HepG2 (cell line): ENCODE results near the gene TTLL11. TPM values are rescaled to one million over a fixed set of nuclear protein-coding genes. Genes with fewer than 3 reads are reported as not detected.

Experiments
- ATAC-seq: fragments of 200-7000 bp; cut with Tn5 transposase; 3 replicates; pipeline ENCODE4 v1.9.1; 2020; ENCODE audit warnings: mild to moderate bottlenecking, moderate library complexity
- BruUV-seq: library from RNA; stranded (reverse); fragments of 400-500 nt; replicated peaks from 2 replicates; lab custom pipeline; 2021; lab: Mats Ljungman, UMichigan
- CTCF ChIA-PET: fragments of 300-600 bp; formaldehyde crosslinking; extraction: SDS; loops from one replicate; lab custom pipeline; 2021; ENCODE audit warnings: low total read pairs, inconsistent platforms, low intra/inter-chr PET ratio; lab: Yijun Ruan, JAX
- POLR2A ChIA-PET: fragments of 350-600 bp; sonication (Branson Sonifier 250); formaldehyde crosslinking; loops from one replicate; lab custom pipeline; 2020; ENCODE audit warnings: antibody characterized with exemption, inconsistent platforms; lab: Yijun Ruan, JAX
- DNase-seq: peaks from one replicate; pipeline ENCODE4 v3.0.0-alpha.2; 2015; ENCODE audit warnings: low spot score
- FAIRE-seq: peaks from 3 replicates; lab custom pipeline; 2011; peaks lifted over from hg19 to GRCh38; lab: Jason Lieb, UNC
- H2AFZ ChIP-seq: one replicate; pipeline ENCODE4 v1.6.1; 2011; ENCODE audit warnings: low read length, inconsistent platforms
- H3K27ac ChIP-seq: fragments of 300-600 bp; 3 replicates; pipeline ENCODE4 v1.8.0; 2011; ENCODE audit warnings: mixed run types, mild to moderate bottlenecking, mixed read lengths, low read length, inconsistent platforms; ENCODE audit not compliant: insufficient read depth; ENCODE audit errors: extremely low read length
- H3K27me3 ChIP-seq, 2 experiments: fragments of 200-600 bp in 1 of 2; 2 replicates in 1 of 2; 3 replicates in 1 of 2; pipeline versions ENCODE4 v1.6.0 to v1.8.0; 2011; ENCODE audit warnings: low read length in 2 of 2, mild to moderate bottlenecking in 2 of 2, moderate library complexity in 2 of 2, inconsistent platforms in 1 of 2; ENCODE audit not compliant: insufficient read depth in 2 of 2, control insufficient read depth in 1 of 2
- H3K36me3 ChIP-seq, 2 experiments: fragments of 200-600 bp in 1 of 2; replicated peaks in 1 of 2; 2 replicates in 1 of 2; 3 replicates in 1 of 2; pipeline versions ENCODE4 v1.5.1 to v1.8.0; 2011; ENCODE audit warnings: low read length in 2 of 2, inconsistent platforms in 1 of 2; ENCODE audit not compliant: insufficient read depth in 2 of 2, control insufficient read depth in 1 of 2
- H3K4me1 ChIP-seq: 2 replicates; pipeline ENCODE4 v1.5.1; 2012; ENCODE audit warnings: low read length, inconsistent platforms; ENCODE audit not compliant: insufficient read depth
- H3K4me2 ChIP-seq: 2 replicates; pipeline ENCODE4 v1.6.0; 2011; ENCODE audit warnings: low read depth, low read length, inconsistent platforms
- H3K4me3 ChIP-seq, 3 experiments: fragments of 200-600 bp in 1 of 3; sonication (generic), shearing (Covaris generic) in 1 of 3; replicated peaks in 1 of 3; 2 replicates each; pipeline ENCODE4 v1.5.1; 2011 to 2016; ENCODE audit warnings: low read length in 3 of 3, inconsistent platforms in 2 of 3, low read depth in 2 of 3, mild to moderate bottlenecking in 2 of 3, control low read depth in 1 of 3, mixed read lengths in 1 of 3; ENCODE audit not compliant: insufficient read depth in 1 of 3
- H3K79me2 ChIP-seq: one replicate; pipeline ENCODE4 v1.6.1; 2011; ENCODE audit warnings: low read length, inconsistent platforms; ENCODE audit not compliant: insufficient read depth
- H3K9ac ChIP-seq: 2 replicates; pipeline ENCODE4 v1.6.0; 2011; ENCODE audit warnings: mild to moderate bottlenecking, low read depth, low read length, inconsistent platforms; ENCODE audit not compliant: insufficient read depth
- H3K9me3 ChIP-seq: 2 replicates; pipeline ENCODE4 v1.5.1; 2012; ENCODE audit warnings: mild to moderate bottlenecking, low read length
- H4K20me1 ChIP-seq: 2 replicates; pipeline ENCODE4 v1.6.0; 2011; ENCODE audit warnings: inconsistent platforms, mild to moderate bottlenecking, low read length, moderate library complexity; ENCODE audit not compliant: insufficient read depth
- CEBPB ChIP-seq: IDR thresholded peaks from 2 replicates; pipeline ENCODE4 v1.6.1; 2011; ENCODE audit warnings: low read depth, low read length, improper control_type of control experiment, borderline replicate concordance
- CHD4 ChIP-seq: fragments of 200-600 bp; sonication (generic); IDR thresholded peaks from 2 replicates; pipeline ENCODE4 v1.7.0; 2017; ENCODE audit warnings: mild to moderate bottlenecking, low read length, borderline replicate concordance
- HNF1A ChIP-seq, 2 experiments: sonication (generic) in 1 of 2; formaldehyde crosslinking in 1 of 2; IDR thresholded peaks; 2 replicates each; pipeline versions ENCODE4 v1.4.0 to v1.6.1; 2016 to 2020; ENCODE audit warnings: borderline replicate concordance in 1 of 2, low read depth in 1 of 2, mild to moderate bottlenecking in 1 of 2, missing genetic modification reagents in 1 of 2
- MBNL3 ChIP-seq: fragments of 250-450 bp; sonication (Bioruptor Pico); conservative IDR thresholded peaks from 2 replicates; pipeline ENCODE4 v1.8.0; 2022; ENCODE audit warnings: mild to moderate bottlenecking, inconsistent platforms
- PPARG ChIP-seq: conservative IDR thresholded peaks from 2 replicates; pipeline ENCODE4 v1.6.1; 2016; ENCODE audit warnings: missing biosample characterization, missing genetic modification reagents
- PRDM4 ChIP-seq: sonication (generic); formaldehyde crosslinking; IDR thresholded peaks from 2 replicates; pipeline ENCODE4 v1.9.0; 2021; ENCODE audit warnings: missing genetic modification reagents, borderline replicate concordance
- RCOR2 ChIP-seq: IDR thresholded peaks from 2 replicates; pipeline ENCODE4 v1.6.1; 2016; ENCODE audit warnings: missing biosample characterization, missing genetic modification reagents
- TGIF2 ChIP-seq: IDR thresholded peaks from 2 replicates; pipeline ENCODE4 v1.6.1; 2016; ENCODE audit warnings: control low read depth, missing compliant biosample characterization
- TOE1 ChIP-seq: sonication (generic); formaldehyde crosslinking; IDR thresholded peaks from 2 replicates; pipeline ENCODE4 v1.4.0; 2020; ENCODE audit warnings: mild to moderate bottlenecking, missing genetic modification reagents
- ZBTB38 ChIP-seq: sonication (generic); formaldehyde crosslinking; IDR thresholded peaks from 2 replicates; pipeline ENCODE4 v1.5.1; 2020; ENCODE audit warnings: mild to moderate bottlenecking, missing genetic modification reagents
- ZNF639 ChIP-seq: conservative IDR thresholded peaks from 2 replicates; pipeline ENCODE4 v1.6.1; 2018; ENCODE audit warnings: missing genetic modification reagents
- ZNF839 ChIP-seq: sonication (generic); formaldehyde crosslinking; IDR thresholded peaks from 2 replicates; pipeline ENCODE4 v1.4.0; 2020; ENCODE audit warnings: missing genetic modification reagents, mild to moderate bottlenecking, borderline replicate concordance
- WGBS: methylation state at CpG from one replicate; pipeline ENCODE4 v1.1.6; 2017; ENCODE audit warnings: low lambda C conversion rate; 5-methylcytosine and 5-hydroxymethylcytosine counted together
- in situ Hi-C: cut with HindIII; loops from 2 replicates; pipeline ENCODE4 v1.10.0; 2017; ENCODE audit warnings: low pct_unique_long_range_greater_than_20kb; ENCODE audit not compliant: extremely low pct_ligation_motif_present
- intact Hi-C: fragments of 100-400 bp; cut with micrococcal nuclease; formaldehyde crosslinking; loops from one replicate; pipeline ENCODE4 v1.10.0; 2022; ENCODE audit not compliant: unreplicated experiment
- polyA plus RNA-seq, 8 experiments: library from polyadenylated mRNA; depleted of rRNA in 3 of 8; stranded (reverse) in 7 of 8; unstranded in 1 of 8; fragments of >200 nt; fragmentation: Illumina TruSeq in 4 of 8; extraction: Trizol in 4 of 8; gene quantifications; 2 replicates each; pipeline versions ENCODE4 v1.2.1 to v1.2.3, GENCODE V29; 2011 to 2016; ENCODE audit warnings: low read depth in 4 of 8, missing spikeins in 1 of 8, mixed read lengths in 1 of 8; ENCODE audit not compliant: insufficient read depth in 1 of 8
- total RNA-seq, 5 experiments: library from RNA; depleted of rRNA; stranded (reverse); fragments of >200 nt; fragmentation: Illumina TruSeq; extraction: Trizol; gene quantifications; 2 replicates each; pipeline ENCODE4 v1.2.3, GENCODE V29; 2016; ENCODE audit warnings: low read depth in 1 of 5

Gene TTLL11
- total and polyA plus RNA-seq, 2 of the 13 experiments (the other 11 are each of a cell fraction or from before 2014, with no cell fraction given), result 4.5 to 5.2 TPM

- Histone ChIP-seq H3K79me2 (no peaks in the 10 kb centered on the region), H2AFZ (no peak overlapping the region), H3K27me3 (no peaks in the 10 kb centered on the region; a peak in 1 of 5 replicates), H3K27ac (no peak overlapping the region), H4K20me1 (no peaks in the 10 kb centered on the region), H3K9me3 (no peaks in the 10 kb centered on the region), H3K9ac (no peak overlapping the region), H3K36me3 (no peaks in the 10 kb centered on the region), H3K4me3 (no peak overlapping the region), H3K4me1 (no peaks in the 10 kb centered on the region), H3K4me2 (no peak overlapping the region)
- 45% methylated on average over 8 of the region's 8 CpGs for WGBS
- in situ Hi-C loops (no loop called here), intact Hi-C loops (no loop called here)
- ChIA-PET POLR2A (no interaction called here), CTCF (no interaction called here)
- FAIRE-seq (no peak), DNase-seq (no peak), ATAC-seq (no peak)
- BruUV-seq, result no TSS peak
- TF ChIP-seq RCOR2 (CRISPR knock-in tag), result no peak
- TF ChIP-seq TOE1 (CRISPR knock-in tag), result no peak
- TF ChIP-seq TGIF2 (CRISPR knock-in tag), result no peak
- no peak for TF ChIP-seq CHD4
- TF ChIP-seq ZNF839 (CRISPR knock-in tag), result no peak
- TF ChIP-seq MBNL3, result no peak
- no peak for TF ChIP-seq CEBPB
- no peak for TF ChIP-seq PRDM4 (CRISPR knock-in tag)
- no peak for TF ChIP-seq PPARG (CRISPR knock-in tag)
- TF ChIP-seq HNF1A (IDR thresholded peaks at IDR 0.05; ENCODE audit: low read depth), result no peak
- TF ChIP-seq HNF1A (CRISPR knock-in tag; IDR thresholded peaks at IDR 0.05; ENCODE audit: borderline replicate concordance), result no peak
- no peak for TF ChIP-seq ZNF639 (CRISPR knock-in tag)
- no peak for TF ChIP-seq ZBTB38 (CRISPR knock-in tag)
Observed at GRCh38 chr9:121963528-121963995, 129.5 kb downstream of the TTLL11 start.
